Liver (tissue), 9 donors: ENCODE data around the gene PYGL. TPM values are rescaled to one million over a fixed set of nuclear protein-coding genes. Genes with fewer than 3 reads are reported as not detected.
A peak's percentile ranks its signal among the peaks of the same experiment; 100 is the strongest.

Source experiments
- DNase-seq: peaks from one replicate; pipeline ENCODE4 v3.0.0-alpha.2; 2017; ENCODE audit warnings: low spot score
- H3K27ac ChIP-seq, 2 donors: one replicate each; pipeline ENCODE4 v1.7.0; 2013; ENCODE audit warnings: inconsistent platforms in 2 of 2, low read length in 2 of 2, control low read depth in 1 of 2, low read depth in 1 of 2, mild to moderate bottlenecking in 1 of 2
- H3K27me3 ChIP-seq, 4 donors: one replicate each; pipeline versions ENCODE4 v1.6.1 to v1.7.0; 2013; ENCODE audit warnings: low read length in 3 of 4, inconsistent platforms in 1 of 4, mild to moderate bottlenecking in 1 of 4, moderate library complexity in 1 of 4; ENCODE audit not compliant: control insufficient read depth in 4 of 4, insufficient read depth in 4 of 4
- H3K36me3 ChIP-seq, 4 donors: one replicate each; pipeline versions ENCODE4 v1.6.1 to v1.7.0; 2013; ENCODE audit warnings: low read length in 3 of 4, mild to moderate bottlenecking in 3 of 4, low read depth in 1 of 4, moderate library complexity in 1 of 4; ENCODE audit not compliant: control insufficient read depth in 4 of 4, insufficient read depth in 3 of 4
- H3K4me1 ChIP-seq, 4 donors: one replicate each; pipeline versions ENCODE4 v1.6.1 to v1.7.0; 2013; ENCODE audit warnings: low read length in 3 of 4, mild to moderate bottlenecking in 3 of 4, moderate library complexity in 1 of 4; ENCODE audit not compliant: control insufficient read depth in 4 of 4, insufficient read depth in 4 of 4
- H3K4me3 ChIP-seq, 3 donors: one replicate each; pipeline versions ENCODE4 v1.6.1 to v1.7.0; 2013; ENCODE audit warnings: low read length in 3 of 3, control low read depth in 1 of 3, low read depth in 1 of 3, mild to moderate bottlenecking in 1 of 3
- H3K9ac ChIP-seq, 2 donors: one replicate each; pipeline ENCODE4 v1.7.0; 2013; ENCODE audit warnings: low read length in 2 of 2, mild to moderate bottlenecking in 2 of 2, moderate library complexity in 2 of 2, control low read depth in 1 of 2, low read depth in 1 of 2
- H3K9me3 ChIP-seq, 4 donors: one replicate each; pipeline versions ENCODE4 v1.6.1 to v1.7.0; 2013; ENCODE audit warnings: low read length in 3 of 4; ENCODE audit not compliant: control insufficient read depth in 4 of 4
- GABPA ChIP-seq, 2 donors: IDR thresholded peaks in 1 of 2; conservative IDR thresholded peaks in 1 of 2; 2 replicates each; pipeline ENCODE4 v1.6.1; 2016; ENCODE audit warnings: antibody characterized with exemption in 2 of 2, mild to moderate bottlenecking in 1 of 2, moderate library complexity in 1 of 2
- NR2F2 ChIP-seq: IDR thresholded peaks from 2 replicates; pipeline ENCODE4 v1.6.1; 2016; ENCODE audit warnings: antibody characterized with exemption
- RAD21 ChIP-seq, 2 donors: IDR thresholded peaks; 2 replicates each; pipeline ENCODE4 v1.6.1; 2016; ENCODE audit warnings: antibody characterized with exemption in 2 of 2, mild to moderate bottlenecking in 2 of 2
- RXRA ChIP-seq, 2 donors: IDR thresholded peaks; 2 replicates each; pipeline ENCODE4 v1.6.1; 2017 to 2018; ENCODE audit warnings: antibody characterized with exemption in 2 of 2, mild to moderate bottlenecking in 1 of 2
- TAF1 ChIP-seq: conservative IDR thresholded peaks from 2 replicates; pipeline ENCODE4 v1.6.1; 2016; ENCODE audit warnings: antibody characterized with exemption, mild to moderate bottlenecking
- YY1 ChIP-seq: IDR thresholded peaks from 2 replicates; pipeline ENCODE4 v1.6.1; 2016; ENCODE audit warnings: antibody characterized with exemption, mild to moderate bottlenecking
- WGBS: extraction: QIAGEN DNeasy Blood & Tissue Kit; methylation state at CpG from one replicate; pipeline ENCODE4 v1.1.7; 2013; 5-methylcytosine and 5-hydroxymethylcytosine counted together
- polyA plus RNA-seq, 2 donors: library from polyadenylated mRNA; stranded (reverse) in 1 of 2; unstranded in 1 of 2; fragments of 200-250 nt in 1 of 2; fragments of >200 nt in 1 of 2; fragmentation: Nextera tagmentation in 1 of 2; extraction: Ambion mirVana in 1 of 2; gene quantifications; one replicate each; pipeline versions ENCODE4 v1.2.1 to v1.2.3, GENCODE V29; 2013 to 2015
- total RNA-seq, 2 donors: library from RNA; depleted of rRNA; stranded (reverse); fragments of >200 nt; gene quantifications; one replicate each; pipeline ENCODE4 v1.2.3, GENCODE V29; 2014
- TF ChIP-seq, protein P1 (sequence below): IDR thresholded peaks from 2 replicates; pipeline ENCODE4 v1.6.1; 2016; ENCODE audit warnings: antibody characterized with exemption
- TF ChIP-seq, protein P2 (sequence below): IDR thresholded peaks from 2 replicates; pipeline ENCODE4 v1.6.1; 2016; ENCODE audit warnings: antibody characterized with exemption, mild to moderate bottlenecking
- TF ChIP-seq, protein P3 (sequence below): IDR thresholded peaks from 2 replicates; pipeline ENCODE4 v1.6.1; 2016; ENCODE audit warnings: antibody characterized with exemption
- donor health status: healthy.
- donor health status: healthy.
- donor health status: healthy.
- donor health status: healthy.
- donor health status: healthy.

The PYGL gene
- total and polyA plus RNA-seq, 4 donors: 53.0 to 109 (median 86.3) TPM

DNA sequence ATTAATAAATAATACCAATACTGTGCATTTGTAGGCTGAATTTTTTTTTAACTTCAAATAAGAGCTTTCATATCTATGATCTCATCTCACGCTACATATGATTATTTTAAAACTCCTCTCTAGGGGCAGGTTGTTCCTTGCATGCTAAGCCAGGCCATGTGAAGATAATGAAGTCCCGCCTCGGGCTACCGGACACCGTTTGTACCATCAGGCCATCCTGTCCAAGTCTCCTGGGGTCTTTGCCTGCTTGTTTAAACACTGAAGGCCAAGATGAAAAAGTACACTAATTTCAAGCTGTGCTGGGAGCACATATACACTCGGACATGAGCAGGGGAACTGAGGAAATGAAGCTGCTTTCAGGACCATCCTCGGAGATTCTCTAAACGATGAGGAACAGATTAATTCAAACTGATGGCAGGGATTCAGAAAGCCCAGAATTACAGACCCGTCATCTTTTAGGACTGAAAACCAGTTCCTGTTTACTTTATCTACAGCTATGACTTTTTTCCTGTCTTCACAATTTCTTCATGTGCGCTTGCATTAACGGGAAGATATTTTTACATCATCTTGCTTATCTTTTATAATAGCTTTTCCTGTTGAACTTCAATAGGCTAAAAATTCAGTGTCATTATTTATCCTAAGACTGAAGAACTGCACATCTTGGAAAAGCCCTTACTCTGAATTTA, 78.7 kb downstream of the PYGL start:
- Histone ChIP-seq H3K36me3 (no peaks in the 10 kb centered on the region), H3K27ac (peak overlapping the region in 1 of 2 donors; percentile 39), H3K9ac (no peak overlapping the region), H3K9me3 (no peaks in the 10 kb centered on the region), H3K4me3 (no peak overlapping the region), H3K4me1 (no peaks in the 10 kb centered on the region), H3K27me3 (no peaks in the 10 kb centered on the region)
- no peak for DNase-seq
- WGBS: 65% methylated on average over 11 of the region's 11 CpGs
- TF ChIP-seq GABPA (IDR thresholded peaks at IDR 0.05 in 1 of 2, conservative IDR thresholded peaks at IDR 0.05 in 1 of 2) (peak; percentile 43 to 73), NR2F2 (no peak)

DNA sequence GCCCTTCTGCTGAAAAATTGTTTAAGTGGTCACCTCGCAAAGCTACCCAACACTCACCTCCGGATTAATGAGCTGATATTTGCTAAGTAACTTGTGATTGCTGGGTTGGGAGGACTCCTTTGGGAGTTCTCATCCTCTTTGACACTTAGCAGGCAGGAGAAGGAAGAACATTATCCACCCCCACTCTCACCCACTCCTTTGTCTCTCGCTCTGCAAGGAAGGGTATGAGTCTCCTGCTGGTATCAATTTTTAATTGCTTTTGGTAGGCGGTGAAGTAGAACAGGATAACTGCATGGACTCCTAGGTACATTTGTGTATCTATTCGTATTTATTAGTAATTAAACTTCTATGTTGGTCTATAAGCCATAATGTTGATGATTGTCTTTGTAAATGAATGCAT, 79.3 kb downstream of the PYGL start:
- Histone ChIP-seq H3K4me1 (peaks cover 0 to 5% (median 5%) of the 10 kb centered on the region in 4 donors), H3K4me3 (no peak overlapping the region), H3K27me3 (no peaks in the 10 kb centered on the region), H3K9ac (no peak overlapping the region), H3K27ac (no peak overlapping the region), H3K36me3 (no peaks in the 10 kb centered on the region), H3K9me3 (no peaks in the 10 kb centered on the region)
- DNase-seq: no peak
- TF ChIP-seq YY1 (no peak), NR2F2 (no peak), RXRA (IDR thresholded peaks at IDR 0.05) (no peak)
- TF ChIP-seq, protein P1, sequence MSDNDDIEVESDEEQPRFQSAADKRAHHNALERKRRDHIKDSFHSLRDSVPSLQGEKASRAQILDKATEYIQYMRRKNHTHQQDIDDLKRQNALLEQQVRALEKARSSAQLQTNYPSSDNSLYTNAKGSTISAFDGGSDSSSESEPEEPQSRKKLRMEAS: no peak
- WGBS: 89% methylated on average over 5 of the region's 5 CpGs

DNA sequence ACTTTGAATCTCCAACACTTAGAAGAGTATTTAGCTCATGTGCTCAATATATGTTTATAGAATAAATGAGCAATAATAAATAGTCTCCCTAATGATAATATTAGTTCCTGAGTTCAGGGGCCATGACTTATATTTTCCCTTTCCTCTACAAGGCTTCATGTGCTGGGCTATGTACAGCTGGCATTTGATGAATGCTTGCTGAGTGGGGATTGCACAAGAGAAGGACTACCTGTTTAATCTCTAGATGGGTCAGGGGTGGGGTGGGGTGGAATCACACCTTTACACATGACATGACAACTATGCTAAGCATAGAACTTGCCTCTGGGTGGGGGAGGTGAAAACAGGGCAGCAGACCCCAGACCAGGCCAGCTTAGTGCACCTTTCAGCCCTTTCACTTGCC, 80.0 kb downstream of the PYGL start:
- no peaks in the 10 kb centered on the region for H3K27me3 ChIP-seq
- H3K4me3 ChIP-seq: no peak overlapping the region
- no peak for DNase-seq
- H3K9me3 ChIP-seq: no peaks in the 10 kb centered on the region
- H3K27ac ChIP-seq: no peak overlapping the region
- H3K4me1 ChIP-seq: peaks cover 0 to 9% (median 5%) of the 10 kb centered on the region in 4 donors
- no peaks in the 10 kb centered on the region for H3K36me3 ChIP-seq
- H3K9ac ChIP-seq: no peak overlapping the region
- TF ChIP-seq RAD21 (IDR thresholded peaks at IDR 0.05): no peak
- TF ChIP-seq TAF1: no peak
- TF ChIP-seq, protein P2, sequence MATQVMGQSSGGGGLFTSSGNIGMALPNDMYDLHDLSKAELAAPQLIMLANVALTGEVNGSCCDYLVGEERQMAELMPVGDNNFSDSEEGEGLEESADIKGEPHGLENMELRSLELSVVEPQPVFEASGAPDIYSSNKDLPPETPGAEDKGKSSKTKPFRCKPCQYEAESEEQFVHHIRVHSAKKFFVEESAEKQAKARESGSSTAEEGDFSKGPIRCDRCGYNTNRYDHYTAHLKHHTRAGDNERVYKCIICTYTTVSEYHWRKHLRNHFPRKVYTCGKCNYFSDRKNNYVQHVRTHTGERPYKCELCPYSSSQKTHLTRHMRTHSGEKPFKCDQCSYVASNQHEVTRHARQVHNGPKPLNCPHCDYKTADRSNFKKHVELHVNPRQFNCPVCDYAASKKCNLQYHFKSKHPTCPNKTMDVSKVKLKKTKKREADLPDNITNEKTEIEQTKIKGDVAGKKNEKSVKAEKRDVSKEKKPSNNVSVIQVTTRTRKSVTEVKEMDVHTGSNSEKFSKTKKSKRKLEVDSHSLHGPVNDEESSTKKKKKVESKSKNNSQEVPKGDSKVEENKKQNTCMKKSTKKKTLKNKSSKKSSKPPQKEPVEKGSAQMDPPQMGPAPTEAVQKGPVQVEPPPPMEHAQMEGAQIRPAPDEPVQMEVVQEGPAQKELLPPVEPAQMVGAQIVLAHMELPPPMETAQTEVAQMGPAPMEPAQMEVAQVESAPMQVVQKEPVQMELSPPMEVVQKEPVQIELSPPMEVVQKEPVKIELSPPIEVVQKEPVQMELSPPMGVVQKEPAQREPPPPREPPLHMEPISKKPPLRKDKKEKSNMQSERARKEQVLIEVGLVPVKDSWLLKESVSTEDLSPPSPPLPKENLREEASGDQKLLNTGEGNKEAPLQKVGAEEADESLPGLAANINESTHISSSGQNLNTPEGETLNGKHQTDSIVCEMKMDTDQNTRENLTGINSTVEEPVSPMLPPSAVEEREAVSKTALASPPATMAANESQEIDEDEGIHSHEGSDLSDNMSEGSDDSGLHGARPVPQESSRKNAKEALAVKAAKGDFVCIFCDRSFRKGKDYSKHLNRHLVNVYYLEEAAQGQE: no peak
- TF ChIP-seq NR2F2: no peak

DNA sequence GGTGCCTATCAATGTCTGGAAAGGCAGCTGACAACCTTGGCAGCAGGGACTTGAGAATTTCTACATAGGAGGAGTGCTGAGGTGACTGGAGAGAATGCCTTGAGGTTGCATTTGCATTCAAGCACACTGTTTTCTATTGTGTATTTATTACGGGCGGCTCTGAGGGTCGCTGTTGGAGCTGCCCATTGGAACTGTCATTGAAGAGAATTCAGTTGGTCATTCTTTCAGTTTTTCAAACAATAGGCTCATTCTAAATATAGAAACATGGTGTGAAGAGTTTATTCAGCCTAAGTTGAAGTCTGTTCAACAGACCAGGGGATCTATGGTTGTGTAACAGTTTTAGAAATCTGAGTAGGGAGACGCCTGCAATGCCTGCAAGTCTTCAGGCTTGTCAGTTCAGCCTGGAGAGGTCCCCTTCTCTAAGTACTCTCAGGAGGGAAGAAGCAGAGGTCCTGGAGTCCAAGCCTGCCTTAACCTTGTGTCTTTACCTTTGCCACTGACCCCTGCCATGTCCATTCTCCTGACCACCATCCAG, 82.2 kb downstream of the PYGL start:
- no peak for DNase-seq
- H3K27ac ChIP-seq: no peak overlapping the region
- no peaks in the 10 kb centered on the region for H3K9me3 ChIP-seq
- H3K27me3 ChIP-seq: no peaks in the 10 kb centered on the region
- H3K36me3 ChIP-seq: no peaks in the 10 kb centered on the region
- WGBS: 82% methylated on average over 4 of the region's 4 CpGs
- no peak overlapping the region for H3K4me3 ChIP-seq
- H3K9ac ChIP-seq: no peak overlapping the region
- H3K4me1 ChIP-seq: peaks cover 0 to 9% (median 5%) of the 10 kb centered on the region in 4 donors
- TF ChIP-seq, protein P2: no peak
- TF ChIP-seq, protein P3, sequence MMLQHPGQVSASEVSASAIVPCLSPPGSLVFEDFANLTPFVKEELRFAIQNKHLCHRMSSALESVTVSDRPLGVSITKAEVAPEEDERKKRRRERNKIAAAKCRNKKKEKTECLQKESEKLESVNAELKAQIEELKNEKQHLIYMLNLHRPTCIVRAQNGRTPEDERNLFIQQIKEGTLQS: no peak
- no peak for TF ChIP-seq TAF1
